Ascending aorta (tissue), 2 donors: ENCODE results near the gene LSS. TPM values are rescaled to one million over a fixed set of nuclear protein-coding genes. Genes with fewer than 3 reads are reported as not detected.

ENCODE experiments used
- DNase-seq, 2 donors: peaks; one replicate each; pipeline ENCODE4 v3.0.0-alpha.2; 2019; ENCODE audit warnings: low spot score in 2 of 2
- H3K27ac ChIP-seq, 2 donors: fragments of 200-600 bp; sonication (generic); one replicate each; pipeline ENCODE4 v1.5.1; 2016 to 2017; ENCODE audit warnings: mild to moderate bottlenecking in 1 of 2
- H3K27me3 ChIP-seq: fragments of 200-600 bp; sonication (generic); one replicate; pipeline ENCODE4 v1.5.1; 2017
- H3K36me3 ChIP-seq, 2 donors: fragments of 200-600 bp; sonication (generic); one replicate each; pipeline ENCODE4 v1.5.1; 2016
- H3K4me1 ChIP-seq, 2 donors: fragments of 200-600 bp; sonication (generic); one replicate each; pipeline ENCODE4 v1.5.1; 2016 to 2017; ENCODE audit warnings: mild to moderate bottlenecking in 1 of 2
- H3K4me3 ChIP-seq, 2 donors: fragments of 200-600 bp; sonication (generic); one replicate each; pipeline ENCODE4 v1.5.1; 2016 to 2017; ENCODE audit warnings: mild to moderate bottlenecking in 1 of 2
- H3K9me3 ChIP-seq, 2 donors: fragments of 200-600 bp; sonication (generic); one replicate each; pipeline ENCODE4 v1.5.1; 2016
- intact Hi-C: fragments of 100-400 bp; cut with DNase I; formaldehyde crosslinking; loops from one replicate; pipeline ENCODE4 v1.15.1; 2023
- total RNA-seq: library from RNA; depleted of rRNA; stranded (reverse); fragments of >200 nt; gene quantifications from one replicate; pipeline ENCODE4 v1.1.0, GENCODE V29; 2016
- TF ChIP-seq, protein P1 (sequence below), 3 experiments: fragments of 200-600 bp in 2 of 3; fragments of 450-650 bp in 1 of 3; sonication (generic) in 2 of 3; IDR thresholded peaks; one replicate each; pipeline ENCODE4 v1.5.1; 2016 to 2019; ENCODE audit warnings: antibody characterized with exemption in 3 of 3, mild to moderate bottlenecking in 1 of 3, moderate library complexity in 1 of 3

LSS gene
- total RNA-seq, 1 donor from 2014 or later: 49.4 TPM

DNA sequence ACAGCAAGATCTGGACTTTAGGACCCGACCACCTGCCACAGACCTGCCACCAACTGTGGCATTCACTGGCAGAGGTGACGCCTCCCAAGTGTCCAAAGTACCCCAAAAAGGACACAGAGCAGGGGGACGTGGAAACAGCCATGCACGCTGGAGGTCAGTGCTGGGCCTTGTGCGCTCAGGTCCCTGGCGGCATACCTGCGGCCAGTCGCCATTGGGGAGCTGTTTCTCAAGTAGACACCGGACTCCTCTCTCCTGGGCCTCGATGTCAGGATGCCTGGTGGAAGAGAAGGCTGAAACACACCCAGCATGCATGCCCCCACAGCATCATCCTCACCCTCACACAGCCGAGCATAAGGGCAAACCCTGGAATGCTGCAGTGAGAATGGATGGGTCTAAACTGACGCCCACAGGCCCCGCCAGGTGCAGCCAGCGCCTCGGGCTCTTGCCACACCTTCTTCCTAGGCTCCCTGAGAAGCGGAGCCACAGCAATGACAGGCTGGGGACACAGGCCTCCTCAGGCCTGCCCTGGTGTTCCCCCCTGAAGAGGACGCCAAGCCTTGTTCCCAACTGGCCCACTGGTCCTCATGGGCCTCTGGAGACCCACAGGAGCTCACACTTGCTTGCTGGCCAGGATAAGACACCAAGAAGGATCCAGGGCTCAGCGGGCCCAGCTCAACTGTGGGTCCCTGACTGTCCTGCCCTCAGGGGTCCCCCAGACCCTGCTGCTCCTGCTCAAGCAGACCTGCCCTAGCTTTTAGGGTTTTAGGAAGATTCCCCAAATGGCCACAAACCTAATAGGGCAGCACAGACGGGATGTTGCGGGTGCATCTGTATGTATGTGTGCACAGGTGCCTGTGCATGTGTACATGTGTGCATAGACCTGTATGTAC, 36.6 kb downstream of the LSS start:
- peak in 1 of 2 donors; percentile 56 for DNase-seq
- Histone ChIP-seq H3K27ac (no peak overlapping the region), H3K9me3 (no peaks in the 10 kb centered on the region), H3K36me3 (peaks cover 54 to 84% of the 10 kb centered on the region in 2 donors), H3K4me3 (no peak overlapping the region), H3K4me1 (peaks cover 0 to 2% of the 10 kb centered on the region in 2 donors), H3K27me3 (no peaks in the 10 kb centered on the region)
- intact Hi-C loops: no loop called here
- TF ChIP-seq, protein P1, sequence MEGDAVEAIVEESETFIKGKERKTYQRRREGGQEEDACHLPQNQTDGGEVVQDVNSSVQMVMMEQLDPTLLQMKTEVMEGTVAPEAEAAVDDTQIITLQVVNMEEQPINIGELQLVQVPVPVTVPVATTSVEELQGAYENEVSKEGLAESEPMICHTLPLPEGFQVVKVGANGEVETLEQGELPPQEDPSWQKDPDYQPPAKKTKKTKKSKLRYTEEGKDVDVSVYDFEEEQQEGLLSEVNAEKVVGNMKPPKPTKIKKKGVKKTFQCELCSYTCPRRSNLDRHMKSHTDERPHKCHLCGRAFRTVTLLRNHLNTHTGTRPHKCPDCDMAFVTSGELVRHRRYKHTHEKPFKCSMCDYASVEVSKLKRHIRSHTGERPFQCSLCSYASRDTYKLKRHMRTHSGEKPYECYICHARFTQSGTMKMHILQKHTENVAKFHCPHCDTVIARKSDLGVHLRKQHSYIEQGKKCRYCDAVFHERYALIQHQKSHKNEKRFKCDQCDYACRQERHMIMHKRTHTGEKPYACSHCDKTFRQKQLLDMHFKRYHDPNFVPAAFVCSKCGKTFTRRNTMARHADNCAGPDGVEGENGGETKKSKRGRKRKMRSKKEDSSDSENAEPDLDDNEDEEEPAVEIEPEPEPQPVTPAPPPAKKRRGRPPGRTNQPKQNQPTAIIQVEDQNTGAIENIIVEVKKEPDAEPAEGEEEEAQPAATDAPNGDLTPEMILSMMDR (IDR thresholded peaks at IDR 0.05): no peak

DNA sequence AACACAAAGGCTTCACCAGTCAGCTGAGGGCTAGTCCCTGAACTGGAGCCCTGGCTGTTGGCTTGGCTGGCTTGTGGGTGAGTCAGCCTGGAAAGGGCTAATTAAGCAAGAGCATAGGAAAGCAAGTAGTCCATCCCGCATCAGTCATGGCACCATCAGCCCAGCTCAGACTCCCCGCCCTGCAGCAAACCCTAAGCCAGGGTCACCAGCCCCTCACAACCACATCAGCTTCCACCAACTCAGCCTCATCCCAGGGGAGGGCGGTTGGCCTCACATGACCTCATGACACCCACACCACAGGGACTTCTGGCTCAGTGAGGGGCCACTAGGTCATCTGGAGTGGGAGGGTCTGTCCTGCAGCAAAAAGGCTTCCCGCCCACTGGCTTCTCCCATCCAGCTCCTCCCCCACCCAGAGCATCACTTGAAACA, 37.3 kb downstream of the LSS start:
- Histone ChIP-seq H3K27me3 (no peaks in the 10 kb centered on the region), H3K4me1 (peaks cover 0 to 2% of the 10 kb centered on the region in 2 donors), H3K4me3 (no peak overlapping the region), H3K27ac (no peak overlapping the region), H3K36me3 (peaks cover 48 to 77% of the 10 kb centered on the region in 2 donors), H3K9me3 (no peaks in the 10 kb centered on the region)
- intact Hi-C loops: no loop called here
- DNase-seq: peak in 1 of 2 donors; percentile 66
- TF ChIP-seq, protein P1 (IDR thresholded peaks at IDR 0.05): no peak

DNA sequence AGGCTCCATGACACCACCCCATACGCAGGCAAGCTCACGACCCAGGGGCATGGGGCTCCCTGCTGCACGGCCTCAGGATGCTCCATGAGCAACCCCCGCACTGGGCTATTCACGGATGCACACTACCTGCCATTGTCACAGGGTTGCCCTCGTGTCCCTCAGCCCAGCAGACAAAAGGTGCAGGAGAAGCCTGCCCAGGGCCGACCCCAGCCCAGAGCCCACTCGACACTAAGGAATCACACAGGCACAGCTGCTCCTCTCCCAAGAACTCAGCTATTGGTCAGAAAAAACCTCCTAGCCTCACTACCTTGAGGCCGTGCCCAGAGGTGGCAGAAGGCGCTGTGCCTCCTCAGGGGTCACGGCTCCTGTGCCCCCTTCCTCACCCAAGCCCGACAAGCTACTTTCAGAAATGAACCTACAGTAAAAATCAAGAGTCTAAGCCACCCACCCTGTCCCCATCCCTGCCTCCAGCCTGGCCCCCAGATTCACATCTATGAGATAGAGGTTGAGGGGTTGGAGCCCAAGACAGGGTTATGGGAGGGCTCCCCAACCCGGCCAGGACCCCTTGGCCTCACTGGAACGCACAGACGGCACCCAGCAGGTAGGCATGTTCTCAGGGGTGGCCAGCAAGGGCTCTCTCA, 38.0 kb downstream of the LSS start:
- DNase-seq: peak in 1 of 2 donors; percentile 59

DNA sequence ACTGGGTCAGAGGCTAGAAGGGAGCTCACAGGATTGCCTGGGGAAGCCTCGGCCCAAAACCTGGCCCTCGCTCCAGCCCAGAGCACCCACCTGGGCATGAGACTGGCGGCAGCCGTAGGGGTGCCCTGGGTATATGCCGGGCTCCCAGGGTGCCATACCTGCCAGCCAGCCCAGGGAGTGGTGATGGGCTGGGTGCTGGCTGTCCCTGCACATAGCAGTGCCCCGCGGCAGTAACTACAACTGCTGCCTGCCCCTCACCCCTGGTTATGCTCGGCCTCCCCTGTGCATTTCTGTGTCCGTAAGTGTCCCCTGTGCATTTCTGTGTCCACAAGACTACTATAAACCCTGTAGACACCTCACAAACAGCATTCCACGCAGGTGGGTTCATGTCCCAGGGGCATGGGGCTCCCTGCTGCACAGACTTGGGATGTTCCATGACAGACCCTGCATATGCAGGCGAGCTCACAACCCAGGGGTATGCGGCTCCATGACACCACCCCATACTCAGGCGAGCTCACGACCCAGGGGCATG, 38.5 kb downstream of the LSS start:
- peaks cover 35 to 65% of the 10 kb centered on the region in 2 donors for H3K36me3 ChIP-seq
- intact Hi-C loops: no loop called here
- H3K9me3 ChIP-seq: no peaks in the 10 kb centered on the region
- DNase-seq: no peak
- no peak overlapping the region for H3K4me3 ChIP-seq
- peaks cover 0 to 2% of the 10 kb centered on the region in 2 donors for H3K4me1 ChIP-seq
- no peak overlapping the region for H3K27ac ChIP-seq
- TF ChIP-seq, protein P1 (IDR thresholded peaks at IDR 0.05): no peak
- no peaks in the 10 kb centered on the region for H3K27me3 ChIP-seq

More for the DNA sequence above, 38.0 kb downstream of the LSS start:
- TF ChIP-seq, protein P1 (IDR thresholded peaks at IDR 0.05): no peak
- H3K27ac ChIP-seq: peak overlapping the region in 1 of 2 donors; percentile 11
- no peaks in the 10 kb centered on the region for H3K9me3 ChIP-seq
- peaks cover 0 to 2% of the 10 kb centered on the region in 2 donors for H3K4me1 ChIP-seq
- H3K36me3 ChIP-seq: peaks cover 41 to 71% of the 10 kb centered on the region in 2 donors
- no peak overlapping the region for H3K4me3 ChIP-seq
- H3K27me3 ChIP-seq: no peaks in the 10 kb centered on the region
- intact Hi-C loops: no loop called here

DNA sequence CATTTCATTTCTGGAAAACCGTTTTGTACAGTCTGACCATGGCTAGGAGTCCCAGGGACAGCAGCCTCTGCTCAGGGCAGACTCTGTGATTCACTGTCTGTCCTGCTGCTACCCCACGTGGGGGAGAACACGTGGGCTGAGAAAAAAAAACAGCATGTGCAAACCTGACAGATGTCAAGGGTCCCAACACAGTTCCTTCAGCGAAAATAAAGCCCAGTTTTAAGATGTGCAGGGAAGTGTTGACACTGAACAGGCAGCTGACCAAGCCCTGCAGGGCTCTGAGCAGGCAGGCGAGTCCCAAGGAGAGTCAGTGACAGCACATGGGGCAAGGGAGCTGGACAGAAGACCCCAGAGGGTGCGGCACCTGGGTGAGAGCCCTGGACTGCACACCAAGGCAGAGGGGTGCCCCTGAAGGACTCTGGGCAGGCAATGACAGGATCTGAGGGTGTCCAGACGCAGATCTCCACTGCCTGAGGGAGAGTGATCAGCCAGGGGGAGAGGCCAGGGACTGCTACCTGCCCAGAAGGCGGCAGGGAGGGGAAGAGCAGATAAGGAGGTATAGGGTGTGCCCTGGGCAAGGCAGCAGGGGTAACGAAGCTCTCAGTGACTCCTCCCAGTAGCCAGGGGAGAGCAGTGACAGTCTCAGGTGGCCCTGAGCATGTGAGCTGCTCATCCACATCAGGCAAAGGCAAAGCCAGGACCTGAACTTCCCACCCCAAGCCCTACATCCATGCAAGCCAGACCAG, 39.2 kb downstream of the LSS start:
- Histone ChIP-seq H3K4me3 (no peak overlapping the region), H3K27me3 (no peaks in the 10 kb centered on the region), H3K4me1 (peaks cover 0 to 2% of the 10 kb centered on the region in 2 donors), H3K9me3 (no peaks in the 10 kb centered on the region), H3K27ac (peak overlapping the region; percentile 6 to 34), H3K36me3 (peaks cover 29 to 58% of the 10 kb centered on the region in 2 donors)
- TF ChIP-seq, protein P1 (IDR thresholded peaks at IDR 0.05): no peak
- DNase-seq: no peak
- intact Hi-C loops: no loop called here
